NCI-H1092 (cell line): ENCODE data around the gene TYW1.
"Not testable (repeated sequence)": the region's sequence is repeated elsewhere in the genome, so short reads cannot be mapped to it uniquely, and the experiment has no call there.

Source experiments
- DNase-seq: peaks from one replicate; lab custom pipeline; 2025; lab: John Stamatoyannopoulos, UW

TYW1 gene

GRCh38 chr7:67248364-67248763, 251.7 kb downstream of the TYW1 start:
- not testable (repeated sequence) for DNase-seq

- no peak for DNase-seq
These were observed 255.4 kb downstream of the TYW1 start for GRCh38 chr7:67251986-67252558.

DNA sequence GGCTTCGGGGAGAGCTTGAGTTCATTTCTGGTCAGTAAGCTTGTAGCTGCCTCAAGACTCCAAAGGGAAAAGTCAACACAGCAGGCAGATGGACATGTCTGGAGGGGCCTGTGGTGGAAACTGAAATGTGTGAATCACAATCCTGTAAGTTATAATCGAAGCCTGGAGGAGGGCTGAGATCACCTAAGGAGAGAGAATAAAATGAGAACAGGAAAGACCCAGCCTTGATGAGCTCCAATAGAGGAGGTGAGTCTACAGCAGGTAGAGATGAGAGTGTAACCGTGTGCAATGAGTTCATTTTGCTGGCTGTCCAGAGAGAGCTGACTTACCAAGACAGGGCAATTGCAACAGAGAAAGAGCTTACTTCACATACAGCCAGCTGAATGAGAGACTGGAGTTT, 258.4 kb downstream of the TYW1 start:
- DNase-seq = not testable (repeated sequence)

DNA sequence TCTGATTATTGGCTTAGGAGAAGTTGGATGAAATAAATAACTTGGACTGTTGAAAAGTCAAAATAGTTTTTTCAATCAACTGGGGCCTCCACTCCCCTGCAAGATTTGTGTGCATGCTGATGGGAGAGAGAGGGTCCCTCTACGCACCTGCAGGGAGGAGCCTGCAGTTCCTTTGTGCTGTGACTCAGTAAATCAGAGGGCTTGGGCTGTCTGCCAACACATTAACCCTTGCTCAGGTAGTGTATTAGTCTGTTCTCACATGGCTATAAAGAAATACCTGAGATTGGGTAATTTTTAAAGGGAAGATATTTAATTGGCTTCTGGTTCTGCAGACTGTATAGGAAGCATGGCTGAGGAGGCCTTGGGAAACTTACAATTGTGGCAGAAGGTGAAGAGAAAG, 261.1 kb downstream of the TYW1 start:
- not testable (repeated sequence) for DNase-seq

- not testable (repeated sequence) for DNase-seq
These were observed 262.7 kb downstream of the TYW1 start for GRCh38 chr7:67259363-67259762.

DNA sequence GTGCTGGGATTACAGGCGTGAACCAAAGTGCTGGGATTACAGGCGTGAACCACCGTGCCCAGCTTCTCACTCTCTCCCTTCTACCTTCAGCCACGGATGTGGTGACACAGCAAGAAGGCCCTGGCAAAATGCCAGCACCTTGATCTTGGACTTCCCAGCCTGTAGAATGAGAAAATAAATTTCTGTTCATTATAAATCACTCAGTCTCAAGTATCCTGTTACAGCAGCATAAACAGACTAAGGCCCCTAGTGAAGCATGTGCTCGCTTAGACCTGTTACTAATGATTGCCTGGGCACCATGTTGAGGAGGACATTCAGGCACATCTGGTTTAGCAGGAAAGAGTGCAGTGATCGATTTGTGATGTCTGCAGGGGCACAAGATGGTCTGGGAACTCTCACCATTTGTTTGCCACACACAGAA, 263.5 kb downstream of the TYW1 start:
- not testable (repeated sequence) for DNase-seq

- not testable (repeated sequence) for DNase-seq
These were observed 267.4 kb downstream of the TYW1 start for GRCh38 chr7:67264000-67264399.

GRCh38 chr7:67266070-67266469, 269.4 kb downstream of the TYW1 start:
- not testable (repeated sequence) for DNase-seq

- DNase-seq = no peak
These were observed 271.3 kb downstream of the TYW1 start for GRCh38 chr7:67267914-67268313.

DNA sequence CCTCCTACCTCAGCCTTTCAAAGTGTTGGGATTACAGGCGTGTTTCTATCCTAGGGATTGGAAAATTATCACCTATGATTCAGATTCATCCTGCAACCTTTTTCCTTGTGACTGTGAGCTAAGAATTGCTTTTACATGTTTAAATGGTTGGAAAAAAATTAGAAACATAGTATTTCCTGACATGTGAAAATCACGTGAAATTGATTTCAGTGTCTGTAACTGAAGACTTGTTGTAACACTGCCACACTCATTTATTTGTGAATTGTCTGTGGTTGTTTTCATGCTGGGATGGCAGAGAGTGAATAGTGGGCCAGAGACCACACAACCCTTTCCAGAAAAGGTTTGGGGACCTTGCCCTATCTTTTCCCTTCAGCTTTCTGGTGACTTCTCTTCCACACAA, 273.3 kb downstream of the TYW1 start:
- not testable (repeated sequence) for DNase-seq
